ENCODE data around the gene RBMS1. TPM values are rescaled to one million over a fixed set of nuclear protein-coding genes. Genes with fewer than 3 reads are reported as not detected.

RBMS1 gene
- total RNA-seq, 1 experiment from 2014 or later, result 77.5 TPM

GRCh38 chr2:160345071-160345764 is 148.4 kb downstream of the RBMS1 start:
- Histone ChIP-seq H3K23me2 (ENCODE audit: insufficient read length, low read depth, low read length, poor library complexity, severe bottlenecking) (no peaks in the 10 kb centered on the region), H3T11ph (ENCODE audit: low read length) (no peak overlapping the region), H3K4me2 (ENCODE audit: insufficient read depth, insufficient read length, low read length) (no peak overlapping the region), H3K4ac (ENCODE audit: low read depth, low read length) (no peak overlapping the region), H2AK5ac (ENCODE audit: insufficient read length, low read length) (no peak overlapping the region), H3K9ac (ENCODE audit: extremely low read depth, insufficient read length, low read length) (no peak overlapping the region), H2BK5ac (ENCODE audit: insufficient read length, low read length) (no peak overlapping the region), H3K18ac (ENCODE audit: insufficient read length, low read depth, low read length) (no peak overlapping the region), H3K27me3 (ENCODE audit: insufficient read depth, low read length) (no peaks in the 10 kb centered on the region), H4K8ac (replicated peaks; ENCODE audit: insufficient read length, low read depth, low read length) (no peak overlapping the region), H4K91ac (ENCODE audit: insufficient read length, low read depth, low read length) (no peak overlapping the region), H2AFZ (ENCODE audit: low read length) (no peak overlapping the region), H3K27ac (ENCODE audit: insufficient read length, low read depth, low read length) (no peak overlapping the region), H2BK20ac (ENCODE audit: low read depth, low read length, poor library complexity, severe bottlenecking) (no peak overlapping the region), H3K79me1 (ENCODE audit: insufficient read depth, low read depth, low read length, poor library complexity, severe bottlenecking) (no peaks in the 10 kb centered on the region), H3K9me3 (ENCODE audit: control insufficient read depth, low read depth, low read length) (no peaks in the 10 kb centered on the region), H2BK12ac (ENCODE audit: insufficient read length, low read depth, low read length) (no peak overlapping the region), H3K4me1 (ENCODE audit: insufficient read depth, low read length) (no peaks in the 10 kb centered on the region; the same call in 1 of the 2 replicates), H3K14ac (ENCODE audit: insufficient read depth, low read length) (no peak overlapping the region), H4K5ac (ENCODE audit: insufficient read length, low read depth, low read length) (no peak overlapping the region), H3K56ac (ENCODE audit: insufficient read length, low read depth, low read length) (no peak overlapping the region), H4K20me1 (ENCODE audit: control insufficient read depth, insufficient read depth, insufficient read length) (no peaks in the 10 kb centered on the region), H3K23ac (ENCODE audit: insufficient read length, low read depth, low read length) (no peak overlapping the region), H2BK15ac (ENCODE audit: low read depth, low read length) (no peak overlapping the region), H3K79me2 (ENCODE audit: insufficient read depth, low read length) (peaks cover 2% of the 10 kb centered on the region; the same call in 1 of the 2 replicates), H2BK120ac (ENCODE audit: low read depth, low read length, poor library complexity, severe bottlenecking) (no peak overlapping the region)
- no CpG with 5 or more reads among the region's 5 CpGs for WGBS (ENCODE audit: extremely low coverage, insufficient read length, low lambda C conversion rate)
- no peak overlapping the region for H3K4me3 Mint-ChIP-seq
- no peak overlapping the region for H3K27ac Mint-ChIP-seq
- TF ChIP-seq, protein P1, sequence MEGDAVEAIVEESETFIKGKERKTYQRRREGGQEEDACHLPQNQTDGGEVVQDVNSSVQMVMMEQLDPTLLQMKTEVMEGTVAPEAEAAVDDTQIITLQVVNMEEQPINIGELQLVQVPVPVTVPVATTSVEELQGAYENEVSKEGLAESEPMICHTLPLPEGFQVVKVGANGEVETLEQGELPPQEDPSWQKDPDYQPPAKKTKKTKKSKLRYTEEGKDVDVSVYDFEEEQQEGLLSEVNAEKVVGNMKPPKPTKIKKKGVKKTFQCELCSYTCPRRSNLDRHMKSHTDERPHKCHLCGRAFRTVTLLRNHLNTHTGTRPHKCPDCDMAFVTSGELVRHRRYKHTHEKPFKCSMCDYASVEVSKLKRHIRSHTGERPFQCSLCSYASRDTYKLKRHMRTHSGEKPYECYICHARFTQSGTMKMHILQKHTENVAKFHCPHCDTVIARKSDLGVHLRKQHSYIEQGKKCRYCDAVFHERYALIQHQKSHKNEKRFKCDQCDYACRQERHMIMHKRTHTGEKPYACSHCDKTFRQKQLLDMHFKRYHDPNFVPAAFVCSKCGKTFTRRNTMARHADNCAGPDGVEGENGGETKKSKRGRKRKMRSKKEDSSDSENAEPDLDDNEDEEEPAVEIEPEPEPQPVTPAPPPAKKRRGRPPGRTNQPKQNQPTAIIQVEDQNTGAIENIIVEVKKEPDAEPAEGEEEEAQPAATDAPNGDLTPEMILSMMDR (conservative IDR thresholded peaks at IDR 0.05), result no peak
- H3K27me3 Mint-ChIP-seq (ENCODE audit: low read depth), result no peaks in the 10 kb centered on the region
- peaks cover 5 to 14% of the 10 kb centered on the region in 2 experiments; a peak in 3 of 4 replicates for H3K4me1 Mint-ChIP-seq
- no peak for DNase-seq
- H3K9me3 Mint-ChIP-seq, result no peaks in the 10 kb centered on the region
- no peaks in the 10 kb centered on the region for H3K36me3 Mint-ChIP-seq (ENCODE audit: insufficient read depth in 1 of 3, low read depth in 3 of 3)

All from H9 (cell line).